Panc1 (cell line): Measurements from ENCODE around the gene SUSD4. TPM values are rescaled to one million over a fixed set of nuclear protein-coding genes. Genes with fewer than 3 reads are reported as not detected.

Experiments
- ATAC-seq: fragments of 200-7000 bp; cut with Tn5 transposase; 2 replicates; pipeline ENCODE4 v1.9.1; 2020; ENCODE audit warnings: mild to moderate bottlenecking, moderate library complexity
- BruUV-seq: library from RNA; stranded (reverse); fragments of 400-500 nt; replicated peaks from 2 replicates; lab custom pipeline; 2021; lab: Mats Ljungman, UMichigan
- CTCF ChIA-PET: fragments of 300-600 bp; sonication (Branson Sonifier 250); formaldehyde crosslinking; loops from one replicate; lab custom pipeline; 2022; ENCODE audit warnings: antibody characterized with exemption; lab: Charles Lee
- POLR2A ChIA-PET: fragments of 300-600 bp; sonication (Branson Sonifier 250); formaldehyde crosslinking; loops from one replicate; lab custom pipeline; 2022; ENCODE audit warnings: antibody characterized with exemption; lab: Charles Lee
- DNase-seq: peaks from one replicate; pipeline ENCODE4 v3.0.0-alpha.2; 2010; ENCODE audit warnings: low read depth, low spot score
- H3K27ac ChIP-seq: 2 replicates; pipeline ENCODE4 v1.5.1; 2011; ENCODE audit warnings: mild to moderate bottlenecking, low read length, inconsistent platforms
- H3K27me3 ChIP-seq: fragments of 200-500 bp; sonication (Bioruptor generic); 2 replicates; pipeline ENCODE4 v1.6.0; 2014; ENCODE audit warnings: low read length, inconsistent platforms; ENCODE audit not compliant: control insufficient read depth, insufficient read depth
- H3K36me3 ChIP-seq: fragments of 200-500 bp; sonication (Bioruptor generic); 2 replicates; pipeline ENCODE4 v1.5.1; 2014; ENCODE audit warnings: inconsistent platforms, mild to moderate bottlenecking, low read length, moderate library complexity; ENCODE audit not compliant: control insufficient read depth, insufficient read depth
- H3K4me1 ChIP-seq: 2 replicates; pipeline ENCODE4 v1.5.1; 2011; ENCODE audit warnings: inconsistent platforms, mild to moderate bottlenecking, low read length, moderate library complexity; ENCODE audit not compliant: control insufficient read depth, insufficient read depth
- H3K4me3 ChIP-seq, 2 experiments: 2 replicates each; pipeline ENCODE4 v1.5.1; 2011 to 2012; ENCODE audit warnings: low read depth in 2 of 2, low read length in 2 of 2, mild to moderate bottlenecking in 2 of 2, inconsistent platforms in 1 of 2, moderate library complexity in 1 of 2
- H3K9me3 ChIP-seq: fragments of 200-500 bp; sonication (Bioruptor generic); 2 replicates; pipeline ENCODE4 v1.5.1; 2014; ENCODE audit warnings: low read depth, mild to moderate bottlenecking, inconsistent platforms, low read length, moderate library complexity; ENCODE audit not compliant: control insufficient read depth, insufficient read depth
- CTCF ChIP-seq: fragments of 450-650 bp; IDR thresholded peaks from 2 replicates; pipeline ENCODE4 v1.5.1; 2017; ENCODE audit warnings: mild to moderate bottlenecking
- POLR2AphosphoS5 ChIP-seq: IDR thresholded peaks from 2 replicates; pipeline ENCODE4 v1.6.1; 2012; ENCODE audit warnings: mild to moderate bottlenecking, low read depth, low read length, moderate library complexity
- REST ChIP-seq, 2 experiments: IDR thresholded peaks; 2 replicates each; pipeline ENCODE4 v1.6.1; 2011 to 2012; ENCODE audit warnings: low read depth in 2 of 2, control low read depth in 1 of 2, low read length in 1 of 2, mild to moderate bottlenecking in 1 of 2, moderate library complexity in 1 of 2; ENCODE audit not compliant: insufficient read depth in 1 of 2
- SIN3A ChIP-seq: IDR thresholded peaks from 2 replicates; pipeline ENCODE4 v1.6.1; 2012; ENCODE audit warnings: low read depth, mild to moderate bottlenecking, low read length, moderate library complexity, borderline replicate concordance; ENCODE audit not compliant: insufficient read depth
- TCF7L2 ChIP-seq: IDR thresholded peaks from 2 replicates; pipeline ENCODE4 v1.6.1; 2011; ENCODE audit warnings: mild to moderate bottlenecking, low read depth, low read length, inconsistent platforms
- in situ Hi-C: cut with HindIII; loops from 2 replicates; pipeline ENCODE4 v1.10.0; 2016; ENCODE audit warnings: low sequenced_read_pairs, low pct_unique_long_range_greater_than_20kb
- intact Hi-C: fragments of 100-400 bp; cut with micrococcal nuclease; formaldehyde crosslinking; loops from one replicate; pipeline ENCODE4 v1.10.0; 2022; ENCODE audit not compliant: unreplicated experiment
- total RNA-seq: library from RNA; stranded (reverse); gene quantifications from one replicate; pipeline ENCODE4 v1.2.1, GENCODE V29; 2021; ENCODE audit not compliant: unreplicated experiment

The SUSD4 gene
- total RNA-seq, 1 experiment from 2014 or later = 0.28 TPM

GRCh38 chr1:223214261-223214807 lies 149.6 kb downstream of the SUSD4 start:
- Histone ChIP-seq H3K36me3 (no peaks in the 10 kb centered on the region), H3K4me3 (no peak overlapping the region), H3K4me1 (no peaks in the 10 kb centered on the region), H3K27ac (no peak overlapping the region), H3K9me3 (no peaks in the 10 kb centered on the region), H3K27me3 (no peaks in the 10 kb centered on the region)
- CTCF ChIA-PET = no interaction called here
- no TSS peak for BruUV-seq
- no peak for TF ChIP-seq REST (IDR thresholded peaks at IDR 0.05; ENCODE audit: insufficient read depth in 1 of 2, low read depth in 2 of 2, low read length in 1 of 2)
- POLR2A ChIA-PET = no interaction called here
- no peak for ATAC-seq
- intact Hi-C loops (no loop called here), in situ Hi-C loops (no loop called here)
- no peak for DNase-seq

GRCh38 chr1:223212441-223212840 lies 151.5 kb downstream of the SUSD4 start:
- TF ChIP-seq REST (IDR thresholded peaks at IDR 0.05; ENCODE audit: insufficient read depth in 1 of 2, low read depth in 2 of 2, low read length in 1 of 2) (no peak), SIN3A (no peak), CTCF (no peak), POLR2AphosphoS5 (no peak), TCF7L2 (no peak)
- Histone ChIP-seq H3K4me3 (no peak overlapping the region), H3K9me3 (no peaks in the 10 kb centered on the region), H3K36me3 (no peaks in the 10 kb centered on the region), H3K4me1 (no peaks in the 10 kb centered on the region), H3K27me3 (no peaks in the 10 kb centered on the region), H3K27ac (no peak overlapping the region)
- no peak for ATAC-seq
- ChIA-PET POLR2A (no interaction called here), CTCF (no interaction called here)
- in situ Hi-C loops (no loop called here), intact Hi-C loops (no loop called here)
- no TSS peak for BruUV-seq
- DNase-seq = no peak
